Naive thymus-derived CD4-positive, alpha-beta T cell (primary cell): ENCODE measurements around the gene REC8. TPM values are rescaled to one million over a fixed set of nuclear protein-coding genes. Genes with fewer than 3 reads are reported as not detected.

ENCODE experiments used
- ATAC-seq: fragments of 150-1000 bp; cut with Tn5 transposase; 2 replicates; pipeline ENCODE4 v1.10.0; 2021; ENCODE audit warnings: mild to moderate bottlenecking, moderate library complexity
- CTCF ChIA-PET: fragments of 350-600 bp; sonication (Branson Sonifier 250); formaldehyde crosslinking; loops from one replicate; lab custom pipeline; 2021; ENCODE audit warnings: antibody characterized with exemption; lab: Charles Lee
- POLR2A ChIA-PET: fragments of 350-600 bp; sonication (Branson Sonifier 250); formaldehyde crosslinking; loops from one replicate; lab custom pipeline; 2021; ENCODE audit warnings: antibody characterized with exemption, inconsistent platforms; lab: Charles Lee
- DNase-seq, 9 donors: peaks; one replicate each; pipeline versions ENCODE4 v3.0.0 to v3.0.0-alpha.2; 2020 to 2022; ENCODE audit warnings: mixed read lengths in 1 of 9
- H3K27ac ChIP-seq: one replicate; pipeline ENCODE4 v1.7.0; 2013; ENCODE audit warnings: mild to moderate bottlenecking, low read depth, low read length, moderate library complexity
- H3K27me3 ChIP-seq, 2 donors: one replicate each; pipeline ENCODE4 v1.7.0; 2013; ENCODE audit warnings: low read length in 2 of 2, mild to moderate bottlenecking in 2 of 2, moderate library complexity in 2 of 2; ENCODE audit not compliant: control insufficient read depth in 2 of 2, insufficient read depth in 2 of 2
- H3K36me3 ChIP-seq, 3 experiments: 1 replicate in 2 of 3; 2 replicates in 1 of 3; pipeline ENCODE4 v1.7.0; 2013; ENCODE audit warnings: low read length in 3 of 3, mild to moderate bottlenecking in 3 of 3, moderate library complexity in 1 of 3; ENCODE audit not compliant: insufficient read depth in 3 of 3, control insufficient read depth in 2 of 3
- H3K4me1 ChIP-seq, 2 donors: one replicate each; pipeline ENCODE4 v1.7.0; 2013; ENCODE audit warnings: low read length in 2 of 2, mild to moderate bottlenecking in 2 of 2, moderate library complexity in 1 of 2; ENCODE audit not compliant: control insufficient read depth in 2 of 2, insufficient read depth in 2 of 2
- H3K4me3 ChIP-seq: 2 replicates; pipeline ENCODE4 v1.7.0; 2013; ENCODE audit warnings: mild to moderate bottlenecking, low read length
- H3K9me3 ChIP-seq, 3 experiments: 1 replicate in 2 of 3; 2 replicates in 1 of 3; pipeline ENCODE4 v1.7.0; 2013; ENCODE audit warnings: low read length in 3 of 3; ENCODE audit not compliant: control insufficient read depth in 2 of 3
- H3K27ac Mint-ChIP-seq, 9 donors: one replicate each; pipeline ENCODE4 v1.8.0; 2020 to 2022; ENCODE audit warnings: mixed read lengths in 9 of 9, mild to moderate bottlenecking in 8 of 9, moderate library complexity in 5 of 9, inconsistent platforms in 2 of 9
- H3K27me3 Mint-ChIP-seq, 5 donors: one replicate each; pipeline ENCODE4 v1.8.0; 2021 to 2022; ENCODE audit warnings: mixed read lengths in 5 of 5, mild to moderate bottlenecking in 1 of 5
- H3K36me3 Mint-ChIP-seq, 5 donors: one replicate each; pipeline ENCODE4 v1.8.0; 2020 to 2022; ENCODE audit warnings: mixed read lengths in 5 of 5, mild to moderate bottlenecking in 3 of 5, inconsistent platforms in 1 of 5
- H3K4me1 Mint-ChIP-seq, 7 donors: one replicate each; pipeline ENCODE4 v1.8.0; 2020 to 2022; ENCODE audit warnings: mixed read lengths in 7 of 7, mild to moderate bottlenecking in 3 of 7, inconsistent platforms in 1 of 7
- H3K4me3 Mint-ChIP-seq, 10 donors: one replicate each; pipeline ENCODE4 v1.8.0; 2020 to 2022; ENCODE audit warnings: mild to moderate bottlenecking in 10 of 10, mixed read lengths in 10 of 10, moderate library complexity in 6 of 10, inconsistent platforms in 2 of 10
- H3K9me3 Mint-ChIP-seq, 11 donors: one replicate each; pipeline ENCODE4 v1.8.0; 2020 to 2022; ENCODE audit warnings: mixed read lengths in 11 of 11, mild to moderate bottlenecking in 4 of 11, inconsistent platforms in 1 of 11, moderate library complexity in 1 of 11
- intact Hi-C, 2 donors: fragments of 100-400 bp; cut with micrococcal nuclease; formaldehyde crosslinking; loops; one replicate each; pipeline ENCODE4 v1.15.1; 2023
- polyA plus RNA-seq, 2 donors: library from polyadenylated mRNA; unstranded; fragments of 300-500 nt; fragmentation: Illumina TruSeq; gene quantifications; one replicate each; pipeline ENCODE4 v1.2.3, GENCODE V29; 2021
- total RNA-seq, 6 experiments: library from RNA in 5 of 6; stranded (reverse) in 5 of 6; gene quantifications; 1 replicate in 5 of 6; 2 replicates in 1 of 6; pipeline ENCODE4 v1.2.3 and lab custom pipeline; 2021 to 2026

REC8 gene
- total and polyA plus RNA-seq, 7 experiments from 2014 or later = 4.4 to 80.5 (median 23.3) TPM

DNA sequence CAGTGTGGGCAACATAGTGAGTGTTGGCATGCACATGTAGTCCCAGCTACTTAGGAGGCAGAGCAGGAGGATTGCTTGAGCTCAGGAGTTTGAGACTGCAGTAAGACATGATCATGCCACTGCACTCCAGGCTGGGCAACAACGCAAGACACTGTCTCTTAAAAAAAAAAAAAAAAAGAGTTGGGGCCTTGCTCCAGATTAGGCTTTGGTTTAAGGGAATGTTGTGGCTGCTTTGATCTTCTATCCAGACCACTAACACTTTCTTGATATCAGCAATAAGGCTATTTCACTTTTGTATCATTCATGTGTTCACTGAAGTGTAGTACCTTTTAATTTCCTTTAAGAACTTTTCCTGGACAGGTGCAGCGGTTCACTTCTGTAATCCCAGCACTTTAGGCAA, 44.2 kb upstream of the REC8 start:
- peaks cover 0 to 20% (median 11%) of the 10 kb centered on the region in 3 experiments for H3K36me3 ChIP-seq
- peak overlapping the region in 3 of 9 donors; percentile 15 to 36 (median 21) for H3K27ac Mint-ChIP-seq
- H3K27me3 Mint-ChIP-seq = no peaks in the 10 kb centered on the region
- no peak overlapping the region for H3K27ac ChIP-seq
- H3K4me3 Mint-ChIP-seq = no peak overlapping the region
- H3K27me3 ChIP-seq = no peaks in the 10 kb centered on the region
- POLR2A ChIA-PET = interaction anchor here (15.5 kb wide), 1 partner anchor 8 kb away, joined by 298 read pairs; the partner anchor contains the start of genes EMC9, FITM1 and PSME1
- no peaks in the 10 kb centered on the region for H3K9me3 ChIP-seq
- CTCF ChIA-PET = interaction anchor here (0.7 kb wide), 1 partner anchor 19 kb away, joined by 3 read pairs; no protein-coding TSS in a partner anchor
- peaks cover 0 to 18% (median 7%) of the 10 kb centered on the region in 5 donors for H3K36me3 Mint-ChIP-seq
- peaks cover 9 to 21% (median 16%) of the 10 kb centered on the region in 7 donors for H3K4me1 Mint-ChIP-seq
- DNase-seq (no peak), ATAC-seq (no peak)
- intact Hi-C loops = loop anchor here in 1 of 2 donors (1.0 kb wide), 1 partner anchor 9 kb away; the partner anchor contains the start of gene PSME1
- H3K9me3 Mint-ChIP-seq = peaks cover 0 to 4% (median 0%) of the 10 kb centered on the region in 11 donors
- H3K4me1 ChIP-seq = peaks cover 0 to 12% of the 10 kb centered on the region in 2 donors
- H3K4me3 ChIP-seq = no peak overlapping the region

GRCh38 chr14:24129410-24129998, 42.4 kb upstream of the REC8 start:
- peak overlapping the region in 1 of 9 donors; percentile 15 for H3K27ac Mint-ChIP-seq
- H3K4me1 ChIP-seq = peaks cover 0 to 18% of the 10 kb centered on the region in 2 donors
- H3K4me1 Mint-ChIP-seq = peaks cover 12 to 27% (median 22%) of the 10 kb centered on the region in 7 donors
- no peak for ATAC-seq
- no peak overlapping the region for H3K4me3 Mint-ChIP-seq
- DNase-seq = no peak
- H3K27ac ChIP-seq = no peak overlapping the region
- H3K27me3 Mint-ChIP-seq = no peaks in the 10 kb centered on the region
- no peak overlapping the region for H3K4me3 ChIP-seq
- H3K9me3 Mint-ChIP-seq = peaks cover 0 to 4% (median 0%) of the 10 kb centered on the region in 11 donors
- ChIA-PET CTCF (interaction anchor here (0.7 kb wide), 2 partner anchors 9 to 150 kb away, joined by 3 read pairs; no protein-coding TSS in a partner anchor), POLR2A (no interaction called here)
- H3K36me3 ChIP-seq = peaks cover 0 to 2% (median 0%) of the 10 kb centered on the region in 3 experiments
- H3K36me3 Mint-ChIP-seq = peaks cover 0 to 7% (median 4%) of the 10 kb centered on the region in 5 donors
- H3K9me3 ChIP-seq = no peaks in the 10 kb centered on the region
- H3K27me3 ChIP-seq = no peaks in the 10 kb centered on the region
- intact Hi-C loops = no loop called here

GRCh38 chr14:24130380-24130716, 41.5 kb upstream of the REC8 start, which contains the start of gene FITM1:
FITM1 (plus strand) TSS chr14:24130659; CDS start chr14:24131564, 905 bp downstream.
- Mint-ChIP-seq H3K9me3 (peaks cover 0 to 2% (median 0%) of the 10 kb centered on the region in 11 donors), H3K27me3 (no peaks in the 10 kb centered on the region), H3K4me3 (peak within 1 kb of the TSS in 3 of 10 donors; percentile 7 to 32 (median 13)), H3K4me1 (peaks cover 16 to 31% (median 25%) of the 10 kb centered on the region in 7 donors), H3K36me3 (peaks cover 0 to 4% (median under 1%) of the 10 kb centered on the region in 5 donors), H3K27ac (peak within 1 kb of the TSS in 8 of 9 donors; percentile 21 to 88 (median 56))
- H3K36me3 ChIP-seq = no peaks in the 10 kb centered on the region
- H3K27ac ChIP-seq = no peak within 1 kb of the TSS
- ATAC-seq = no peak
- H3K4me1 ChIP-seq = peaks cover 2 to 19% of the 10 kb centered on the region in 2 donors
- ChIA-PET POLR2A (interaction anchor here (0.7 to 11.7 kb wide), 2 partner anchors 10 to 37 kb away, joined by 3 to 298 read pairs; partner anchors contain the start of genes DCAF11, NRL and PCK2), CTCF (no interaction called here)
- DNase-seq = no peak
- H3K4me3 ChIP-seq = no peak within 1 kb of the TSS
- H3K27me3 ChIP-seq = no peaks in the 10 kb centered on the region
- no peaks in the 10 kb centered on the region for H3K9me3 ChIP-seq
- intact Hi-C loops = no loop called here

DNA sequence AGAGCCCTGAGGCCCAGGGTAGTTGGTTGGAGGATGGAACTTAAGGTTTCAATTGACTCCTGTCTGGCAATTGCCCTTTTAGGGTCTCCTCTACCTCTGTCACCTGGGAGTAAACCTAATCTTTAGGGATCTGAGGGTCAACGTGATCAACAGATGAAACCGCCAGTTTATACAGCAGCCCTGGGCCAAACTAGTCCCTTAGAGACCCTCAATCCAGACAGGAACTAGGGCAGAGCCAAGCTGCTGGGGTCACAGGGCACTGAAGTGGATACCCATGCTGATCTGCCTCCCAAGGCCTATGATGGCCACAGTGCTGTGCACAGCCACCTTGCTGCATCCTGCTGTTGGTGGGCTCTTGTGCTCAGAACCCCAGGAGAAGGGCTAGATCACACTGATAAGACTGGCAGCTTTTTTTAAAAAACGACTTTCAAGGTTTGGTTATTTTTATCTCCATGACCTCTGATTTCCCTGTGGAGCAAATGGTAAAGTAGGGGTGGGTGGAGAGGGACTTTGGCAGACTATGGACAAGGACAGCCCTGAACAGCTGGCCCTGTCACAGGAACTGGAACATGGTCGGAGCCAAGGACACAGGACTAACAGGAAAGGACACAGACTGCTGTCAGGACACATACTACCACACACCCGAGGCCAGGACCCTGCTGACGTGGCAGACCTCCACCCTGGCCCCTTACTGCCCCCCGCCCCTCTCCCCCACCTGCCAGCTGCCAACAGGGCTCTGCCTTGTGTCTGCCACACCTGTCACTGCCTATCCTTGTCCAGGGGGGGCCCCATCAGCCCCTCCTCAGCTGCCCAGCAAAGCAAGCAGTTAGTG, 40.9 kb upstream of the REC8 start:
- Mint-ChIP-seq H3K4me1 (peaks cover 18 to 33% (median 28%) of the 10 kb centered on the region in 7 donors), H3K27ac (peak overlapping the region in 8 of 9 donors; percentile 21 to 88 (median 48)), H3K9me3 (peaks cover 0 to 2% (median 0%) of the 10 kb centered on the region in 11 donors), H3K4me3 (peak overlapping the region in 3 of 10 donors; percentile 7 to 32 (median 13)), H3K36me3 (peaks cover 0 to 4% (median 0%) of the 10 kb centered on the region in 5 donors), H3K27me3 (no peaks in the 10 kb centered on the region)
- POLR2A ChIA-PET = interaction anchor here (0.7 to 11.7 kb wide), 4 partner anchors 10 to 65 kb away, joined by 3 to 298 read pairs (median 71); partner anchors contain the start of genes DCAF11, NRL, PCK2 and PSME2
- no peaks in the 10 kb centered on the region for H3K27me3 ChIP-seq
- CTCF ChIA-PET = interaction anchor here (1.2 to 1.7 kb wide), 2 partner anchors 16 to 23 kb away, joined by 3 to 4 read pairs; partner anchors contain the start of genes DCAF11 and NRL
- no peaks in the 10 kb centered on the region for H3K36me3 ChIP-seq
- H3K4me3 ChIP-seq = no peak overlapping the region
- H3K4me1 ChIP-seq = peaks cover 6 to 22% of the 10 kb centered on the region in 2 donors
- intact Hi-C loops = no loop called here
- ATAC-seq = no peak
- no peaks in the 10 kb centered on the region for H3K9me3 ChIP-seq
- no peak overlapping the region for H3K27ac ChIP-seq
- no peak for DNase-seq

- Histone ChIP-seq H3K4me1 (peaks cover 7 to 22% of the 10 kb centered on the region in 2 donors), H3K36me3 (peaks cover 0 to 3% (median 0%) of the 10 kb centered on the region in 3 experiments), H3K27me3 (no peaks in the 10 kb centered on the region), H3K4me3 (no peak overlapping the region), H3K27ac (peak overlapping the region; percentile 68), H3K9me3 (no peaks in the 10 kb centered on the region)
- ChIA-PET CTCF (interaction anchor here (1.2 to 1.7 kb wide), 2 partner anchors 17 to 23 kb away, joined by 3 to 4 read pairs; partner anchors contain the start of genes DCAF11 and NRL), POLR2A (interaction anchor here (1.2 to 11.7 kb wide), 4 partner anchors 11 to 64 kb away, joined by 3 to 298 read pairs (median 71); partner anchors contain the start of genes DCAF11, NRL, PSME2 and RNF31)
- Mint-ChIP-seq H3K27ac (peak overlapping the region in 8 of 9 donors; percentile 87 to 96 (median 92)), H3K36me3 (peaks cover 0 to 4% (median 0%) of the 10 kb centered on the region in 5 donors), H3K4me3 (peak overlapping the region in 8 of 10 donors; percentile 29 to 80 (median 68)), H3K9me3 (peaks cover 0 to 2% (median 0%) of the 10 kb centered on the region in 11 donors), H3K4me1 (peaks cover 20 to 35% (median 28%) of the 10 kb centered on the region in 7 donors), H3K27me3 (no peaks in the 10 kb centered on the region)
- no peak for DNase-seq
- no peak for ATAC-seq
- intact Hi-C loops = no loop called here
These were observed 40.3 kb upstream of the REC8 start for GRCh38 chr14:24131549-24131966.
